ENCODE results near the gene MAP1B. TPM values are rescaled to one million over a fixed set of nuclear protein-coding genes. Genes with fewer than 3 reads are reported as not detected.

MAP1B gene
- total and polyA plus RNA-seq, 9 of the 15 experiments (the other 6 are each of a cell fraction or from before 2014, with no cell fraction given), result 5.2 to 66.1 (median 17.3) TPM

DNA sequence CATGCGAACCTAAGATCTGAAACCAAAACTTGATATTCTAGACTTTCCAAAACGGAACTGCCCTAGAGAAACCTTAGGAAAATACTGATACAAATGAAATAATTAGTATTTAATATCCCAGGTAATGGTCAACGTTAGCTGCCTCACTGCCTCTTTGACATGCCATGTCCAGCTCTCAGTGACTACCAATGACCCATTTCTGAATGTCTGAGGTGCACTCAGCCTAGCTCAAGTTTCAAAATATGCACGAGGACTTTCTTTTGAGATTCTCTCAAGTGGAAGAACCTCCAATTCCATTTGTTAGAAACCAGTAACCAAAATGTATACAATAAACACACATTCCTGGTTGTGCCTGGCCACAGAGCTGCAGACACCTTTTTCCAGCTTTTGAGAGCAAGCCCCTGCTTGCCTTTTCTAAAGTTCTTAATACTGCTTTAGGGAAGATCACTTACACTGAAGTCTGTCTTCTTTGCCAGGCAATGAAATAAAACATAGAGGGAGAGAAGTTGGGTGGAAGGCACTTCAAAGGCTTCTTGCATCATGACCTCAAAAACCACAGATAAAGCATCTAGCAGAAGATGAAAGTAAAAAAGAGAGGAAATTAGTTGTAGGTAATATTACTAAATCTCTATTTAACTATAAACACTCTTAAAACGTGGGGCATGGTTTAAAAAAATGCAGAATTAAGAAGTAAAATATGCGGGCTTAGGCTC is 124.9 kb downstream of the MAP1B start (continued):
- peak; percentile 43; the same call in 1 of the 2 replicates for TF ChIP-seq ATF7 (IDR thresholded peaks at IDR 0.05)
- no peak for TF ChIP-seq SETDB1 (IDR thresholded peaks at IDR 0.05; ENCODE audit: low read length)
- TF ChIP-seq IFI16 (CRISPR knock-in tag; IDR thresholded peaks at IDR 0.05), result no peak
- TF ChIP-seq ZNF740 (CRISPR knock-in tag; IDR thresholded peaks at IDR 0.05), result no peak
- TF ChIP-seq ZNF740 (tag; IDR thresholded peaks at IDR 0.05), result no peak
- no peak for TF ChIP-seq TEAD2 (tag; IDR thresholded peaks at IDR 0.05)
- TF ChIP-seq, protein P1, sequence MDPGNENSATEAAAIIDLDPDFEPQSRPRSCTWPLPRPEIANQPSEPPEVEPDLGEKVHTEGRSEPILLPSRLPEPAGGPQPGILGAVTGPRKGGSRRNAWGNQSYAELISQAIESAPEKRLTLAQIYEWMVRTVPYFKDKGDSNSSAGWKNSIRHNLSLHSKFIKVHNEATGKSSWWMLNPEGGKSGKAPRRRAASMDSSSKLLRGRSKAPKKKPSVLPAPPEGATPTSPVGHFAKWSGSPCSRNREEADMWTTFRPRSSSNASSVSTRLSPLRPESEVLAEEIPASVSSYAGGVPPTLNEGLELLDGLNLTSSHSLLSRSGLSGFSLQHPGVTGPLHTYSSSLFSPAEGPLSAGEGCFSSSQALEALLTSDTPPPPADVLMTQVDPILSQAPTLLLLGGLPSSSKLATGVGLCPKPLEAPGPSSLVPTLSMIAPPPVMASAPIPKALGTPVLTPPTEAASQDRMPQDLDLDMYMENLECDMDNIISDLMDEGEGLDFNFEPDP (CRISPR knock-in tag; IDR thresholded peaks at IDR 0.05), result no peak
- TF ChIP-seq, protein P2, sequence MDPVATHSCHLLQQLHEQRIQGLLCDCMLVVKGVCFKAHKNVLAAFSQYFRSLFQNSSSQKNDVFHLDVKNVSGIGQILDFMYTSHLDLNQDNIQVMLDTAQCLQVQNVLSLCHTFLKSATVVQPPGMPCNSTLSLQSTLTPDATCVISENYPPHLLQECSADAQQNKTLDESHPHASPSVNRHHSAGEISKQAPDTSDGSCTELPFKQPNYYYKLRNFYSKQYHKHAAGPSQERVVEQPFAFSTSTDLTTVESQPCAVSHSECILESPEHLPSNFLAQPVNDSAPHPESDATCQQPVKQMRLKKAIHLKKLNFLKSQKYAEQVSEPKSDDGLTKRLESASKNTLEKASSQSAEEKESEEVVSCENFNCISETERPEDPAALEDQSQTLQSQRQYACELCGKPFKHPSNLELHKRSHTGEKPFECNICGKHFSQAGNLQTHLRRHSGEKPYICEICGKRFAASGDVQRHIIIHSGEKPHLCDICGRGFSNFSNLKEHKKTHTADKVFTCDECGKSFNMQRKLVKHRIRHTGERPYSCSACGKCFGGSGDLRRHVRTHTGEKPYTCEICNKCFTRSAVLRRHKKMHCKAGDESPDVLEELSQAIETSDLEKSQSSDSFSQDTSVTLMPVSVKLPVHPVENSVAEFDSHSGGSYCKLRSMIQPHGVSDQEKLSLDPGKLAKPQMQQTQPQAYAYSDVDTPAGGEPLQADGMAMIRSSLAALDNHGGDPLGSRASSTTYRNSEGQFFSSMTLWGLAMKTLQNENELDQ (CRISPR knock-in tag; IDR thresholded peaks at IDR 0.05; ENCODE audit: borderline replicate concordance), result no peak
- TF ChIP-seq GTF2A2 (tag; IDR thresholded peaks at IDR 0.05), result no peak
- TF ChIP-seq TAF1 (IDR thresholded peaks at IDR 0.05; ENCODE audit: control insufficient read depth, extremely low read depth, insufficient read depth, low read length, severe bottlenecking), result no peak
- TF ChIP-seq SOX6 (IDR thresholded peaks at IDR 0.05), result peak; percentile 47; the same call in 1 of the 2 replicates
- TF ChIP-seq ZNF133 (CRISPR knock-in tag; IDR thresholded peaks at IDR 0.05), result no peak
- TF ChIP-seq EP400 (IDR thresholded peaks at IDR 0.05), result no peak
- no peak for TF ChIP-seq PTBP1 (IDR thresholded peaks at IDR 0.05; ENCODE audit: low read depth, low read length)
- TF ChIP-seq HNRNPLL (IDR thresholded peaks at IDR 0.05; ENCODE audit: low read depth, low read length, poor library complexity, severe bottlenecking), result no peak
- no peak for TF ChIP-seq IRF1 (CRISPR knock-in tag; IDR thresholded peaks at IDR 0.05; ENCODE audit: borderline replicate concordance)
- TF ChIP-seq CEBPZ (IDR thresholded peaks at IDR 0.05; ENCODE audit: borderline replicate concordance, low read depth, low read length), result no peak

Data from K562 (cell line).